HEK293T (cell line): Measurements from ENCODE around the gene EPHB1.

Experiments used
- ARNT ChIP-seq: fragments of 450-650 bp; IDR thresholded peaks from 2 replicates; pipeline ENCODE4 v1.6.1; 2017; ENCODE audit warnings: mild to moderate bottlenecking
- ELF4 ChIP-seq: fragments of 450-650 bp; IDR thresholded peaks from 2 replicates; pipeline ENCODE4 v1.6.1; 2017; ENCODE audit warnings: antibody characterized with exemption
- FOXK2 ChIP-seq: fragments of 450-650 bp; IDR thresholded peaks from 2 replicates; pipeline ENCODE4 v1.6.1; 2016; ENCODE audit warnings: mild to moderate bottlenecking
- FOXM1 ChIP-seq: fragments of 450-650 bp; IDR thresholded peaks from 2 replicates; pipeline ENCODE4 v1.6.1; 2017; ENCODE audit warnings: mild to moderate bottlenecking, borderline replicate concordance
- PKNOX1 ChIP-seq: fragments of 450-650 bp; IDR thresholded peaks from 2 replicates; pipeline ENCODE4 v1.6.1; 2016
- SUZ12 ChIP-seq: fragments of 450-650 bp; IDR thresholded peaks from 2 replicates; pipeline ENCODE4 v1.6.1; 2016; ENCODE audit warnings: mild to moderate bottlenecking

GRCh38 chr3:135261916-135262315 is 466.9 kb downstream of the EPHB1 start:
- no peak for TF ChIP-seq PKNOX1
- no peak for TF ChIP-seq ARNT
- no peak for TF ChIP-seq FOXK2
- no peak for TF ChIP-seq ELF4
- no peak for TF ChIP-seq FOXM1
- no peak for TF ChIP-seq SUZ12
